Sigmoid colon (tissue), 7 donors: ENCODE measurements around the gene HOXA2. TPM values are rescaled to one million over a fixed set of nuclear protein-coding genes. Genes with fewer than 3 reads are reported as not detected.

ENCODE experiments used
- DNase-seq: peaks from one replicate; pipeline ENCODE4 v3.0.0-alpha.2; 2019
- H3K27ac ChIP-seq, 4 donors: fragments of 200-600 bp; sonication (generic); one replicate each; pipeline ENCODE4 v1.5.1; 2016 to 2019; ENCODE audit warnings: mild to moderate bottlenecking in 1 of 4
- H3K27me3 ChIP-seq, 3 donors: fragments of 200-600 bp; sonication (generic); one replicate each; pipeline ENCODE4 v1.5.1; 2019; ENCODE audit warnings: mild to moderate bottlenecking in 1 of 3
- H3K36me3 ChIP-seq, 4 donors: fragments of 200-600 bp; sonication (generic); one replicate each; pipeline ENCODE4 v1.5.1; 2016 to 2019
- H3K4me1 ChIP-seq, 4 donors: fragments of 200-600 bp; sonication (generic); one replicate each; pipeline ENCODE4 v1.5.1; 2017 to 2019
- H3K4me3 ChIP-seq, 4 donors: fragments of 200-600 bp; sonication (generic); one replicate each; pipeline ENCODE4 v1.5.1; 2017 to 2019; ENCODE audit warnings: mild to moderate bottlenecking in 2 of 4, moderate library complexity in 1 of 4
- H3K9me3 ChIP-seq, 4 donors: fragments of 200-600 bp in 3 of 4; sonication (generic) in 3 of 4; one replicate each; pipeline versions ENCODE4 v1.5.1 to v1.6.1; 2013 to 2019
- EP300 ChIP-seq, 4 donors: sonication (generic); formaldehyde crosslinking; IDR thresholded peaks; one replicate each; pipeline ENCODE4 v1.6.1; 2017; ENCODE audit warnings: antibody characterized with exemption in 4 of 4
- POLR2A ChIP-seq, 2 donors: fragments of 450-650 bp; IDR thresholded peaks; one replicate each; pipeline ENCODE4 v1.6.1; 2016; ENCODE audit warnings: antibody characterized with exemption in 2 of 2, mild to moderate bottlenecking in 2 of 2, moderate library complexity in 2 of 2
- POLR2AphosphoS5 ChIP-seq, 4 donors: sonication (generic); formaldehyde crosslinking; IDR thresholded peaks; one replicate each; pipeline ENCODE4 v1.6.1; 2017; ENCODE audit warnings: antibody characterized with exemption in 4 of 4
- WGBS, 2 donors: extraction: QIAGEN DNeasy Blood & Tissue Kit; methylation state at CpG; one replicate each; pipeline ENCODE4 v1.1.7; 2013; 5-methylcytosine and 5-hydroxymethylcytosine counted together
- intact Hi-C: fragments of 100-400 bp; cut with DNase I; formaldehyde crosslinking; loops from one replicate; pipeline ENCODE4 v1.15.1; 2023
- polyA plus RNA-seq, 3 donors: library from polyadenylated mRNA; stranded (reverse); fragments of 200-250 nt; gene quantifications; one replicate each; pipeline ENCODE4 v1.2.3, GENCODE V29; 2013
- total RNA-seq, 4 donors: library from RNA; depleted of rRNA; stranded (reverse); fragments of >200 nt; gene quantifications; one replicate each; pipeline ENCODE4 v1.1.0, GENCODE V29; 2016
- TF ChIP-seq, protein P1 (sequence below), 4 experiments: fragments of 450-650 bp in 3 of 4; fragments of 200-600 bp in 1 of 4; IDR thresholded peaks; one replicate each; pipeline ENCODE4 v1.5.1; 2016 to 2019; ENCODE audit warnings: antibody characterized with exemption in 4 of 4, mild to moderate bottlenecking in 3 of 4, moderate library complexity in 2 of 4
- donor health status: healthy with polysubstance abuse.
- donor health status: Bipolar disorder and iron deficiency.
- donor health status: healthy.

HOXA2 gene
- total and polyA plus RNA-seq, 7 donors = 0.60 to 4.3 (median 1.9) TPM

DNA sequence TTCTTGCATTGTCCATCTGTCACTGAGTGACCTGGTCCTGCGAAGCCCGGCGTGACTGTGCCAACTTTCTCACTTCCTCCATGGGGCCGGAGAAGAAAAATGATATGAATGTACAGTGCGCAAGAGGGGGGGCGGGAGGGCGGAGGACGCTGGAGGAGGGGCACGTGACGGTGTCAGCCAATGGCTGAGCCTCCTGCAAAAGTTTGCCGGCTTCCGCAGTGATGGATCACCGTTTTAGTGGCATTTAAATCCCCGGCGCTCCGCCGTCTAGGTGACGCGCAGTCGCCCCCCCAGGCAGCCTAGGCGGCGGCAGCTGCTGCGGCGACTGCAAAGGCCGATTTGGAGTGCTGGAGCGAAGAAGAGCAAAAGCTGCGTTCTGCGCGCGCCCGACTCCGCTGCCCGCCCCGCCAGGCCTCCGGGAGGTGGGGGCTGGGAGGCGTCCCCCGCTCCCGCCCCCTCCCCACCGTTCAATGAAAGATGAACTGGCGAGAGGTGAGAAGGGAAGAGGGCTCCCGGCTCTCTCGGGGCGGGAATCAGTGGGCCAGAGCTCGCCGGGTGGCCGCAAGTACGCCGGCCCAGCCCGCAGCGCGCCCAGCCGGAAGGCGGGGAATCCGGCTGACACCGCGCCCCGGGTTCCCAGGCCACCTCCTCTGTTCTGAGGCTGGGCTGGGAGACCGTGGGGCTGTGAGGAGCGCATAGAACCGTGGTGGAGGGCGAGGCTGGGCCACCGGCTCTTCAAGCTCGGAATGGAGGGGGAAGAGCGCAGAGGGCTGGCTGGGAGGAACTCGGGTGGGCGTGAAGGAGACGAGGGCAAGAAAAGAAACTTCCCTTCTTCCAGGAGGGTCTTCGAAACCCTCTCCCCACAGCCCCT, 6.4 kb downstream of the HOXA2 start, which contains the start of gene HOXA1:
HOXA1 (minus strand) TSS at position 104 of the 871 bp plus-strand sequence; CDS start at position 16, 88 bp downstream.
- TF ChIP-seq POLR2A (IDR thresholded peaks at IDR 0.05) (peak; percentile 43 to 71), EP300 (IDR thresholded peaks at IDR 0.05) (no peak), POLR2AphosphoS5 (IDR thresholded peaks at IDR 0.05) (peak; percentile 75 to 92 (median 84))
- TF ChIP-seq, protein P1, sequence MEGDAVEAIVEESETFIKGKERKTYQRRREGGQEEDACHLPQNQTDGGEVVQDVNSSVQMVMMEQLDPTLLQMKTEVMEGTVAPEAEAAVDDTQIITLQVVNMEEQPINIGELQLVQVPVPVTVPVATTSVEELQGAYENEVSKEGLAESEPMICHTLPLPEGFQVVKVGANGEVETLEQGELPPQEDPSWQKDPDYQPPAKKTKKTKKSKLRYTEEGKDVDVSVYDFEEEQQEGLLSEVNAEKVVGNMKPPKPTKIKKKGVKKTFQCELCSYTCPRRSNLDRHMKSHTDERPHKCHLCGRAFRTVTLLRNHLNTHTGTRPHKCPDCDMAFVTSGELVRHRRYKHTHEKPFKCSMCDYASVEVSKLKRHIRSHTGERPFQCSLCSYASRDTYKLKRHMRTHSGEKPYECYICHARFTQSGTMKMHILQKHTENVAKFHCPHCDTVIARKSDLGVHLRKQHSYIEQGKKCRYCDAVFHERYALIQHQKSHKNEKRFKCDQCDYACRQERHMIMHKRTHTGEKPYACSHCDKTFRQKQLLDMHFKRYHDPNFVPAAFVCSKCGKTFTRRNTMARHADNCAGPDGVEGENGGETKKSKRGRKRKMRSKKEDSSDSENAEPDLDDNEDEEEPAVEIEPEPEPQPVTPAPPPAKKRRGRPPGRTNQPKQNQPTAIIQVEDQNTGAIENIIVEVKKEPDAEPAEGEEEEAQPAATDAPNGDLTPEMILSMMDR (IDR thresholded peaks at IDR 0.05) = no peak

DNA sequence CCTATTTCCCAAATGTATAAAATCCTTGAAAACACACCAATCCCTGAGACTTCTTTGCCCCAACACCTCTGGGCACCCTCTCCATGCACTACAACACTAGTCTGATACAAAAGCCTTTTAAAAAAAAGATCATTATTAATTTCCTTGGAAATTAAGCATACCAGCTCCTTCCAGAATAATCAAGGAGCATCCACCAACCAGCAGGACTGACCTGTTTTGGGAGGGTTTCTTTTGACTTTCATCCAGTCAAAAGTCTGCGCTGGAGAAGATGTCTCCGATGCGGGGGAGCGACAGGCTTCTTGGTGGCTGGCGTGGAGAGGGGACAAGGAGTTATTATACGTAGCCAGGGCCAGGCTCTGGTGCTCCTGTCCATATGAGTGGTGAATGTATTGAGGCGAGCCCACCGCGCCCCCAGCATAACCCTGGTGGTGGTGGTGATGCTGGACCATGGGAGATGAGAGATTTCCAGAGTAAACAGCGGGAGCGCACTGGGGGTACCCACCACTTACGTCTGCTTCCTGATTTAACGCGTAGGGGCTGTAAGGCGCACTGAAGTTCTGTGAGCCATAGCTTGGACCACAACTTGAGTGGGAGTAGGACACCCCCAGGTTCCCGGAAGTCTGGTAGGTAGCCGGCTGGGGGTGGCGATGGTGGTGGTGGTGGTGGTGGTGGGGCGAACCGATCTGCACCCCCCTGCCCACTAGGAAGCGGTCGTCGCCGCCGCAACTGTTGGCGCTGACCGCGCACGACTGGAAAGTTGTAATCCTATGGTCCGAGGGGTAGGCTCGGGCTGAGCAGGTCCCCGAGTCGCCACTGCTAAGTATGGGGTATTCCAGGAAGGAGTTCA, 7.2 kb downstream of the HOXA2 start:
- Histone ChIP-seq H3K27me3 (no peaks in the 10 kb centered on the region), H3K4me1 (peaks cover 0 to 40% (median 25%) of the 10 kb centered on the region in 4 donors), H3K9me3 (no peaks in the 10 kb centered on the region), H3K4me3 (peak overlapping the region; percentile 77 to 93 (median 90)), H3K27ac (peak overlapping the region; percentile 93 to 99 (median 94)), H3K36me3 (no peaks in the 10 kb centered on the region)
- intact Hi-C loops = loop anchor here (5.0 to 10.0 kb wide), 3 partner anchors 413 to 1230 kb away; partner anchors contain the start of genes CBX3 and HNRNPA2B1
- TF ChIP-seq POLR2AphosphoS5 (IDR thresholded peaks at IDR 0.05) (no peak), POLR2A (IDR thresholded peaks at IDR 0.05) (no peak), EP300 (IDR thresholded peaks at IDR 0.05) (no peak)
- TF ChIP-seq, protein P1 (IDR thresholded peaks at IDR 0.05) = no peak
- WGBS, 2 donors = 13 to 21% methylated on average over 33 of the region's 33 CpGs
- DNase-seq = peak; percentile 70

More for the DNA sequence above, 6.4 kb downstream of the HOXA2 start, which contains the start of gene HOXA1:
- Histone ChIP-seq H3K27me3 (no peaks in the 10 kb centered on the region), H3K4me3 (peak within 1 kb of the TSS; percentile 77 to 93 (median 90)), H3K36me3 (no peaks in the 10 kb centered on the region), H3K27ac (peak within 1 kb of the TSS; percentile 93 to 99 (median 94)), H3K4me1 (peaks cover 0 to 45% (median 25%) of the 10 kb centered on the region in 4 donors), H3K9me3 (no peaks in the 10 kb centered on the region)
- intact Hi-C loops = loop anchor here (2.0 to 10.0 kb wide), 4 partner anchors 231 to 1231 kb away; partner anchors contain the start of genes CBX3, HNRNPA2B1 and SKAP2
- DNase-seq = peak; percentile 93
- WGBS, 2 donors = 0 to 1% methylated on average over 68 of the region's 68 CpGs

DNA sequence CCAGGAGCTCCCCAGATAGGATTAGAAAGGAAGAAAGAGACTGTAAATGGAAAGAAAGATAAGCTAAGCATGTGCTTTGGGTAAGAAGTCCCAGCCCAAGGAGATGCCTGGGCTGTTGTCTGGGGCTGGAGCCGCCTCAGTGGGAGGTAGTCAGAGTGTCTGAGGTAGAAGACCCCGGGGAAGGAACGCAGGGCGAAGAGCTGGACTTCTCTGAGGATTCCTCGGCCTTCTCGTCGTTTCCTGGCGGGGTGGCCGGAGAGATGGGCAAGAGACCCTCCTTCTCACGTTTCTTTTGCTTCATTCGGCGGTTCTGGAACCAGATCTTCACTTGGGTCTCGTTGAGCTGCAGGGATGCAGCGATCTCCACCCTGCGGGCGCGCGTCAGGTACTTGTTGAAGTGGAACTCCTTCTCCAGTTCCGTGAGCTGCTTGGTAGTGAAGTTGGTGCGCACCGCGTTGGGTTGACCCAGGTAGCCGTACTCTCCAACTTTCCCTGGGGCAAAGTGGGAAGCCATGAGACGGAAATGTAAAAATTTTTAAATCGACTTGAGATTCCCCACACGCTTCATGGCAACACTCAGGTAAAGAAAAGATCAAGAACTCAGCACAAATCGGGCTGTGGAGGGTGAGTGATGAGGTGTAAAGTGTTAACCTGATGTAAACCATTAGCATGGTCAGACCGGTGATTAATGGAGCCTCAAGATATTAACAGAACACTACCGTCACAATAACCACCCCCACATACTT, 8.0 kb downstream of the HOXA2 start:
- peak; percentile 65 for DNase-seq
- TF ChIP-seq EP300 (IDR thresholded peaks at IDR 0.05) (no peak), POLR2AphosphoS5 (IDR thresholded peaks at IDR 0.05) (no peak), POLR2A (IDR thresholded peaks at IDR 0.05) (no peak)
- TF ChIP-seq, protein P1 (IDR thresholded peaks at IDR 0.05) = no peak
- peaks cover 0 to 32% (median 25%) of the 10 kb centered on the region in 4 donors for H3K4me1 ChIP-seq
- no peaks in the 10 kb centered on the region for H3K36me3 ChIP-seq
- no peaks in the 10 kb centered on the region for H3K9me3 ChIP-seq
- intact Hi-C loops = loop anchor here (5.0 to 10.0 kb wide), 3 partner anchors 412 to 1230 kb away; partner anchors contain the start of genes CBX3 and HNRNPA2B1
- 68 to 92% methylated on average over 29 of the region's 29 CpGs for whole genome bisulfite sequencing, 2 donors
- H3K27ac ChIP-seq = peak overlapping the region in 1 of 4 donors; percentile 99
- peaks cover 0 to 5% (median 0%) of the 10 kb centered on the region in 3 donors for H3K27me3 ChIP-seq
- no peak overlapping the region for H3K4me3 ChIP-seq
